Hepatocyte (in vitro differentiated cells): Measurements from ENCODE around the gene SLIT1. TPM values are rescaled to one million over a fixed set of nuclear protein-coding genes. Genes with fewer than 3 reads are reported as not detected.

Experiments
- DNase-seq: peaks from one replicate; pipeline ENCODE4 v3.0.0-alpha.2; 2016; ENCODE audit warnings: low spot score
- H2AFZ ChIP-seq: fragments of 200-600 bp; sonication (generic); 2 replicates; pipeline ENCODE4 v1.6.0; 2016; ENCODE audit warnings: antibody characterized with exemption, mild to moderate bottlenecking
- H3K27ac ChIP-seq: fragments of 200-600 bp; sonication (generic); 2 replicates; pipeline ENCODE4 v1.5.1; 2016; ENCODE audit warnings: mild to moderate bottlenecking
- H3K27me3 ChIP-seq: fragments of 200-600 bp; sonication (generic); 2 replicates; pipeline ENCODE4 v1.6.1; 2016
- H3K36me3 ChIP-seq: fragments of 200-600 bp; sonication (generic); replicated peaks from 2 replicates; pipeline ENCODE4 v1.5.1; 2016; ENCODE audit warnings: low read depth; ENCODE audit not compliant: insufficient read depth
- H3K4me1 ChIP-seq: fragments of 200-600 bp; sonication (generic); 2 replicates; pipeline ENCODE4 v1.5.1; 2016; ENCODE audit warnings: mild to moderate bottlenecking, moderate library complexity; ENCODE audit not compliant: insufficient read depth
- H3K4me2 ChIP-seq: fragments of 200-600 bp; sonication (generic); 2 replicates; pipeline ENCODE4 v1.6.0; 2016
- H3K4me3 ChIP-seq: fragments of 200-600 bp; sonication (generic); 2 replicates; pipeline ENCODE4 v1.5.1; 2016; ENCODE audit warnings: mild to moderate bottlenecking
- H3K79me2 ChIP-seq: fragments of 200-600 bp; sonication (generic); 2 replicates; pipeline ENCODE4 v1.6.0; 2017; ENCODE audit warnings: mild to moderate bottlenecking
- H3K9me2 ChIP-seq: fragments of 200-600 bp; sonication (generic); replicated peaks from 2 replicates; pipeline ENCODE4 v1.6.0; 2017; ENCODE audit warnings: mild to moderate bottlenecking; ENCODE audit not compliant: insufficient read depth
- H3K9me3 ChIP-seq: fragments of 200-600 bp; sonication (generic); 2 replicates; pipeline ENCODE4 v1.5.1; 2016; ENCODE audit warnings: low read depth, mild to moderate bottlenecking
- H4K20me1 ChIP-seq: fragments of 200-600 bp; sonication (generic); 2 replicates; pipeline ENCODE4 v1.6.0; 2016; ENCODE audit warnings: mild to moderate bottlenecking; ENCODE audit not compliant: insufficient read depth, poor library complexity, severe bottlenecking
- EZH2 ChIP-seq: fragments of 200-600 bp; sonication (generic); IDR thresholded peaks from 2 replicates; pipeline ENCODE4 v1.6.1; 2016; ENCODE audit warnings: antibody characterized with exemption, mild to moderate bottlenecking, borderline replicate concordance
- EZH2phosphoT487 ChIP-seq: fragments of 200-600 bp; sonication (generic); IDR thresholded peaks from one replicate; pipeline ENCODE4 v1.6.1; 2018; ENCODE audit warnings: antibody characterized with exemption, mild to moderate bottlenecking, low read depth, moderate library complexity; ENCODE audit not compliant: unreplicated experiment, severe bottlenecking
- WGBS: methylation state at CpG from one replicate; pipeline ENCODE4 v1.1.6; 2016; ENCODE audit warnings: low lambda C conversion rate; ENCODE audit errors: missing lambda C conversion rate; 5-methylcytosine and 5-hydroxymethylcytosine counted together
- polyA plus RNA-seq: library from polyadenylated mRNA; unstranded; fragments of >200 nt; fragmentation: Nextera tagmentation; extraction: Ambion mirVana; gene quantifications from 2 replicates; pipeline ENCODE4 v1.2.1, GENCODE V29; 2016
- total RNA-seq: library from RNA; depleted of rRNA; stranded (reverse); fragments of >200 nt; gene quantifications from 2 replicates; pipeline ENCODE4 v1.2.3, GENCODE V29; 2014
- TF ChIP-seq, protein P1 (sequence below): fragments of 200-600 bp; sonication (generic); IDR thresholded peaks from 2 replicates; pipeline ENCODE4 v1.5.1; 2016; ENCODE audit warnings: antibody characterized with exemption, mild to moderate bottlenecking; ENCODE audit not compliant: poor library complexity

The SLIT1 gene
- total and polyA plus RNA-seq, 2 experiments from 2014 or later, result 0.47 to 0.65 TPM

DNA sequence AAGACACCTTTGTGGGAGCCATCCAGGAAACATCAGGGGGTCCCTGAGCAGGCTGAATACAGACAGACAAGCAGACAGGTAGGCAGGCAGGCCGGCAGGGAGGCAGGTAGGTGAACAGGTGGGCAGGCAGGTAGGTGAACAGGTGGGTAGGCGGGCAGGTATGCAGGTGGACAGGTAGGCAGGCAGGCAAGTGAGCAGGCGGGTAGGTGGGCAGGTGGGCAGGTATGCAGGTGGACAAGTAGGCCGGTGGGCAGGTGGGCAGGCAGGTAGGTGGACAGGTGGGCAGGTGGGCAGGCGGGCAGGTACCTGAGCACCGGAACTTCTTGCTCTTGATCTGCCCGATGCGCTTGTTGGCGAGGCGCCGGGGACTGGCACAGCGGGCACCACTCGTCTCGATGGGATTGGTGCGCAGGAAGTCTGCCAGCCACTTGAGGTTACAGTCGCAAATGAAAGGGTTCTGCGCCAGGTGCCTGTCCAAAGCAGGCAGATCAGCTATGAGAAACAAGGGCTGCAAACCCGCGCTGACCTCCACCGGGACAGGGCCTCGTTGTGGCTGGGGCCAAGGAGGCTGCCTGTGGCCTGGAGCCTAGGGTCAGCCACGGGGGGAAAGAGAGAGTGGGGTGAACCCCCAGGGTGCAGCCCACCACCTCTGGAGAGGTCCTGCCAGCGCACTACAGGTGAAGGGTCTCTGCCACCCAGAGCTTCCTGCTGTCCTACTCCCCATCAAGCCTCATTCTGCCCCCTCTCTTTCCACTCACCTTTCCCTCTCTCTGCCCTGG lies 136.9 kb downstream of the SLIT1 start:
- H3K27ac ChIP-seq, result no peak overlapping the region
- TF ChIP-seq EZH2, result no peak
- no peak overlapping the region for H3K4me3 ChIP-seq
- 91% methylated on average over 22 of the region's 23 CpGs for WGBS
- no peaks in the 10 kb centered on the region for H3K27me3 ChIP-seq
- H3K9me2 ChIP-seq, result no peaks in the 10 kb centered on the region
- no peaks in the 10 kb centered on the region for H4K20me1 ChIP-seq
- no peaks in the 10 kb centered on the region for H3K9me3 ChIP-seq
- H3K4me1 ChIP-seq, result no peaks in the 10 kb centered on the region
- no peak overlapping the region for H3K4me2 ChIP-seq
- H3K36me3 ChIP-seq, result no peaks in the 10 kb centered on the region
- DNase-seq, result no peak
- no peak overlapping the region for H2AFZ ChIP-seq
- no peaks in the 10 kb centered on the region for H3K79me2 ChIP-seq

DNA sequence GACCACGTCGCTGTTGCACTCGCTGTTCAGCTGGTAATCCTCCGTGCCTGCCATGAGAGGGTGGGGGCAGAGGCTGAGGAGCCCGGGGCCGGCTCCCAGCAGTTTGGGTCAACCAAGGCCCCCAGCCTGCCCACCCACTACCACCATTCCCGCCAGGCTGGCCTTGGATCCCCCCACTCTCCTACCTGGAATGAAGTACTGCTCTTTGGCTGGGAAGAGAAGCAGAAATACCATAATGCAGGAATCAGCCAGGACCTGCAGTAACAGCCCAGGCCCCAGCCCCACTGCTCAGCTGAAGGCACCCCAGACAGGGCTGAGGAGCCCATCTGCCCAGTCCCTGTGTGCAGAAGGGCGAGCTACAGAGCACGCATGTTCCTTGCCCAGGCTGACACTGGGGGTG lies 138.0 kb downstream of the SLIT1 start:
- Histone ChIP-seq H3K36me3 (no peaks in the 10 kb centered on the region), H4K20me1 (no peaks in the 10 kb centered on the region), H3K27me3 (no peaks in the 10 kb centered on the region), H3K79me2 (no peaks in the 10 kb centered on the region), H3K4me3 (no peak overlapping the region), H3K27ac (no peak overlapping the region), H3K9me2 (no peaks in the 10 kb centered on the region), H3K9me3 (no peaks in the 10 kb centered on the region), H2AFZ (no peak overlapping the region), H3K4me2 (no peak overlapping the region), H3K4me1 (no peaks in the 10 kb centered on the region)
- 86% methylated on average over 9 of the region's 9 CpGs for WGBS
- TF ChIP-seq EZH2 (no peak), EZH2phosphoT487 (no peak)
- TF ChIP-seq, protein P1, sequence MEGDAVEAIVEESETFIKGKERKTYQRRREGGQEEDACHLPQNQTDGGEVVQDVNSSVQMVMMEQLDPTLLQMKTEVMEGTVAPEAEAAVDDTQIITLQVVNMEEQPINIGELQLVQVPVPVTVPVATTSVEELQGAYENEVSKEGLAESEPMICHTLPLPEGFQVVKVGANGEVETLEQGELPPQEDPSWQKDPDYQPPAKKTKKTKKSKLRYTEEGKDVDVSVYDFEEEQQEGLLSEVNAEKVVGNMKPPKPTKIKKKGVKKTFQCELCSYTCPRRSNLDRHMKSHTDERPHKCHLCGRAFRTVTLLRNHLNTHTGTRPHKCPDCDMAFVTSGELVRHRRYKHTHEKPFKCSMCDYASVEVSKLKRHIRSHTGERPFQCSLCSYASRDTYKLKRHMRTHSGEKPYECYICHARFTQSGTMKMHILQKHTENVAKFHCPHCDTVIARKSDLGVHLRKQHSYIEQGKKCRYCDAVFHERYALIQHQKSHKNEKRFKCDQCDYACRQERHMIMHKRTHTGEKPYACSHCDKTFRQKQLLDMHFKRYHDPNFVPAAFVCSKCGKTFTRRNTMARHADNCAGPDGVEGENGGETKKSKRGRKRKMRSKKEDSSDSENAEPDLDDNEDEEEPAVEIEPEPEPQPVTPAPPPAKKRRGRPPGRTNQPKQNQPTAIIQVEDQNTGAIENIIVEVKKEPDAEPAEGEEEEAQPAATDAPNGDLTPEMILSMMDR, result no peak
- DNase-seq, result no peak

DNA sequence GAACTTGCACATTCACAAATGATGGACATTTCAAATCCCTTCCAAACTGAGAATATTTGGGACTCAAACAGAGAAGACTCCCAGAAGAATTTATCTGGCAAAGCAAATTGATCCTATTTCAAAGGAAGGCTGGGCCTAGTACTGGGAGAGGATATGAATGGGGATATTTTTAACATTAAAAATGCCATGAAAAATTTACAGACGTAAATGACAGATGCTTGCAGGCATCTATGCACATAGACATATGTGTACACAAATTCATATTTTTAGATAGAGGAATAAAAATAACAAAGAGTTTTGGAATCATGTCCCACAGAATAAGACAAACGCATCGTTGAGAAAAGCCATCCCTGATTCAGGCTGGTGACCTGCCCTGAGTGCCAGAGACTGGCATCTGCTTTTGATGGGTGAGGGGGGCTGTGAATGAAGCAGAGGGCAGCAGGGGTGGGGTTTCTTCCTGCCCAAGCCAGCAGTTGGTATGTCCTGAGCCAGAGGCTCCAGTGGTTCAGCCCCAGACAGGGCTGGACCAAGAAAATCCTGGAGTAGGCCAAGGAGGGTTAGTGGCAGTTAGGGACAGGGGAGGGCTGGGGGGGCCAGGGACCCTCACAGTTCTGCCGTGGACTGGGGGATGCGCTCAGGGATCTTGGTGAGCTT lies 138.5 kb downstream of the SLIT1 start:
- Histone ChIP-seq H3K27me3 (no peaks in the 10 kb centered on the region), H3K4me3 (no peak overlapping the region), H4K20me1 (no peaks in the 10 kb centered on the region), H3K9me3 (no peaks in the 10 kb centered on the region), H3K4me2 (no peak overlapping the region), H3K36me3 (no peaks in the 10 kb centered on the region), H2AFZ (no peak overlapping the region), H3K4me1 (no peaks in the 10 kb centered on the region), H3K79me2 (no peaks in the 10 kb centered on the region), H3K9me2 (no peaks in the 10 kb centered on the region), H3K27ac (no peak overlapping the region)
- DNase-seq, result no peak
- WGBS, result 91% methylated on average over 5 of the region's 5 CpGs
- TF ChIP-seq, protein P1, result no peak
- no peak for TF ChIP-seq EZH2phosphoT487
- TF ChIP-seq EZH2, result no peak

DNA sequence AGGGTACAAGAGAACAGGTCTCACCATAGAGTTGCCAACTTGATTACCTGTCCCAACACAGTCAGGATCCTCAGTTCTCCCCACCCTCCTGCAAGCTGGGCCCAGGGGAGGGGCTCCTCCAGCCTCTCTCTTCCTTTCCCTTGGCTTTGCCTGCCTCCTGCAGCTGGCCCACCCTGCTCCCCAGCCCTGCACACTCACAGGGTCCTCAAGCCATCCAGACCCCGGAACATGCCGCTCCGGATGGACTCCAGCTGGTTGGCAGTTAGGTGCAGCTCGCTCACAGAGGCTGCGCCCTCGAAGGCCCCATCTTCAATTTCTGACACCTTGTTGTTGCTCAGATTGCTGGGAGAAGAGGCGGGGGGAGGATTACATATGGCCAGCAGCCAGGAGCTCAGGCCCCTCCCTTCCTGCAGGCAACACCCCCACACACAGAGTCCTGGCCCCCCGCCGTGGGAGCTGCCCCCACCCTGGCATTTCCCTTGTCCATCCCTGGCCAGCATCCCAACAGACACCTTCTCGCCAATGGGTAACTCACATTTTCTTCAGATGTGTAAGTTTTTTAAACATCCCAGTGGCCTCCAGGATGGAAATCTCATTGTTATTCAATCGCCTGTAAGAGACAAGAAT lies 139.2 kb downstream of the SLIT1 start:
- H3K4me1 ChIP-seq, result no peaks in the 10 kb centered on the region
- no peak overlapping the region for H3K27ac ChIP-seq
- no peaks in the 10 kb centered on the region for H4K20me1 ChIP-seq
- TF ChIP-seq, protein P1, result no peak
- TF ChIP-seq EZH2, result no peak
- TF ChIP-seq EZH2phosphoT487, result no peak
- 90% methylated on average over 10 of the region's 11 CpGs for WGBS
- no peak overlapping the region for H2AFZ ChIP-seq
- H3K9me3 ChIP-seq, result no peaks in the 10 kb centered on the region
- no peaks in the 10 kb centered on the region for H3K9me2 ChIP-seq
- H3K36me3 ChIP-seq, result no peaks in the 10 kb centered on the region
- H3K4me2 ChIP-seq, result no peak overlapping the region
- no peak for DNase-seq
- no peaks in the 10 kb centered on the region for H3K79me2 ChIP-seq
- no peak overlapping the region for H3K4me3 ChIP-seq
- no peaks in the 10 kb centered on the region for H3K27me3 ChIP-seq
